ENCODE data around the gene RYK. TPM values are rescaled to one million over a fixed set of nuclear protein-coding genes. Genes with fewer than 3 reads are reported as not detected.

RYK gene
- total and polyA plus RNA-seq, 2 experiments from 2014 or later = 24.9 to 94.8 TPM

DNA sequence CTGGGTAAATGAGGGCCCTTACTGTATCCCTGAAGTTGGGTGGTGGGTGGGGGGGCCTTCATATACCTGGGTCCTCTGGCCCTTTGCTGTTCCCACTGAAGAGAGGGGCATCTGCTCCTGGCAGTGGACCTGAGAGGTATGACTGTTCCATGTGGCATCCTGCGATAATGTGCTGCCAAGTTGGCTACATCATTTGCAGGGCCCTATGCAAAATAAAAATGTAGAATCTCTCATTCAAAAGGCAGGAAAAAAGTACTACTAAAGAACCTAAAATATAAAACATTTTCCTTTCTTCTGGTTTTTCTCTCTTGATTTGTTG is 49.2 kb upstream of the RYK start (continued):
- TF ChIP-seq, protein P1, sequence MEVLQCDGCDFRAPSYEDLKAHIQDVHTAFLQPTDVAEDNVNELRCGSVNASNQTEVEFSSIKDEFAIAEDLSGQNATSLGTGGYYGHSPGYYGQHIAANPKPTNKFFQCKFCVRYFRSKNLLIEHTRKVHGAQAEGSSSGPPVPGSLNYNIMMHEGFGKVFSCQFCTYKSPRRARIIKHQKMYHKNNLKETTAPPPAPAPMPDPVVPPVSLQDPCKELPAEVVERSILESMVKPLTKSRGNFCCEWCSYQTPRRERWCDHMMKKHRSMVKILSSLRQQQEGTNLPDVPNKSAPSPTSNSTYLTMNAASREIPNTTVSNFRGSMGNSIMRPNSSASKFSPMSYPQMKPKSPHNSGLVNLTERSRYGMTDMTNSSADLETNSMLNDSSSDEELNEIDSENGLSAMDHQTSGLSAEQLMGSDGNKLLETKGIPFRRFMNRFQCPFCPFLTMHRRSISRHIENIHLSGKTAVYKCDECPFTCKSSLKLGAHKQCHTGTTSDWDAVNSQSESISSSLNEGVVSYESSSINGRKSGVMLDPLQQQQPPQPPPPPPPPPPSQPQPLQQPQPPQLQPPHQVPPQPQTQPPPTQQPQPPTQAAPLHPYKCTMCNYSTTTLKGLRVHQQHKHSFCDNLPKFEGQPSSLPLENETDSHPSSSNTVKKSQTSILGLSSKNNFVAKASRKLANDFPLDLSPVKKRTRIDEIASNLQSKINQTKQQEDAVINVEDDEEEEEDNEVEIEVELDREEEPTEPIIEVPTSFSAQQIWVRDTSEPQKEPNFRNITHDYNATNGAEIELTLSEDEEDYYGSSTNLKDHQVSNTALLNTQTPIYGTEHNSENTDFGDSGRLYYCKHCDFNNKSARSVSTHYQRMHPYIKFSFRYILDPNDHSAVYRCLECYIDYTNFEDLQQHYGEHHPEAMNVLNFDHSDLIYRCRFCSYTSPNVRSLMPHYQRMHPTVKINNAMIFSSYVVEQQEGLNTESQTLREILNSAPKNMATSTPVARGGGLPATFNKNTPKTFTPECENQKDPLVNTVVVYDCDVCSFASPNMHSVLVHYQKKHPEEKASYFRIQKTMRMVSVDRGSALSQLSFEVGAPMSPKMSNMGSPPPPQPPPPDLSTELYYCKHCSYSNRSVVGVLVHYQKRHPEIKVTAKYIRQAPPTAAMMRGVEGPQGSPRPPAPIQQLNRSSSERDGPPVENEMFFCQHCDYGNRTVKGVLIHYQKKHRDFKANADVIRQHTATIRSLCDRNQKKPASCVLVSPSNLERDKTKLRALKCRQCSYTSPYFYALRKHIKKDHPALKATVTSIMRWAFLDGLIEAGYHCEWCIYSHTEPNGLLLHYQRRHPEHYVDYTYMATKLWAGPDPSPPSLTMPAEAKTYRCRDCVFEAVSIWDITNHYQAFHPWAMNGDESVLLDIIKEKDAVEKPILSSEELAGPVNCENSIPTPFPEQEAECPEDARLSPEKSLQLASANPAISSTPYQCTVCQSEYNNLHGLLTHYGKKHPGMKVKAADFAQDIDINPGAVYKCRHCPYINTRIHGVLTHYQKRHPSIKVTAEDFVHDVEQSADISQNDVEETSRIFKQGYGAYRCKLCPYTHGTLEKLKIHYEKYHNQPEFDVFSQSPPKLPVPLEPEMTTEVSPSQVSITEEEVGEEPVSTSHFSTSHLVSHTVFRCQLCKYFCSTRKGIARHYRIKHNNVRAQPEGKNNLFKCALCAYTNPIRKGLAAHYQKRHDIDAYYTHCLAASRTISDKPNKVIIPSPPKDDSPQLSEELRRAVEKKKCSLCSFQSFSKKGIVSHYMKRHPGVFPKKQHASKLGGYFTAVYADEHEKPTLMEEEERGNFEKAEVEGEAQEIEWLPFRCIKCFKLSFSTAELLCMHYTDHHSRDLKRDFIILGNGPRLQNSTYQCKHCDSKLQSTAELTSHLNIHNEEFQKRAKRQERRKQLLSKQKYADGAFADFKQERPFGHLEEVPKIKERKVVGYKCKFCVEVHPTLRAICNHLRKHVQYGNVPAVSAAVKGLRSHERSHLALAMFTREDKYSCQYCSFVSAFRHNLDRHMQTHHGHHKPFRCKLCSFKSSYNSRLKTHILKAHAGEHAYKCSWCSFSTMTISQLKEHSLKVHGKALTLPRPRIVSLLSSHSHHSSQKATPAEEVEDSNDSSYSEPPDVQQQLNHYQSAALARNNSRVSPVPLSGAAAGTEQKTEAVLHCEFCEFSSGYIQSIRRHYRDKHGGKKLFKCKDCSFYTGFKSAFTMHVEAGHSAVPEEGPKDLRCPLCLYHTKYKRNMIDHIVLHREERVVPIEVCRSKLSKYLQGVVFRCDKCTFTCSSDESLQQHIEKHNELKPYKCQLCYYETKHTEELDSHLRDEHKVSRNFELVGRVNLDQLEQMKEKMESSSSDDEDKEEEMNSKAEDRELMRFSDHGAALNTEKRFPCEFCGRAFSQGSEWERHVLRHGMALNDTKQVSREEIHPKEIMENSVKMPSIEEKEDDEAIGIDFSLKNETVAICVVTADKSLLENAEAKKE (CRISPR knock-in tag; IDR thresholded peaks at IDR 0.05) = no peak
- TF ChIP-seq, protein P2, sequence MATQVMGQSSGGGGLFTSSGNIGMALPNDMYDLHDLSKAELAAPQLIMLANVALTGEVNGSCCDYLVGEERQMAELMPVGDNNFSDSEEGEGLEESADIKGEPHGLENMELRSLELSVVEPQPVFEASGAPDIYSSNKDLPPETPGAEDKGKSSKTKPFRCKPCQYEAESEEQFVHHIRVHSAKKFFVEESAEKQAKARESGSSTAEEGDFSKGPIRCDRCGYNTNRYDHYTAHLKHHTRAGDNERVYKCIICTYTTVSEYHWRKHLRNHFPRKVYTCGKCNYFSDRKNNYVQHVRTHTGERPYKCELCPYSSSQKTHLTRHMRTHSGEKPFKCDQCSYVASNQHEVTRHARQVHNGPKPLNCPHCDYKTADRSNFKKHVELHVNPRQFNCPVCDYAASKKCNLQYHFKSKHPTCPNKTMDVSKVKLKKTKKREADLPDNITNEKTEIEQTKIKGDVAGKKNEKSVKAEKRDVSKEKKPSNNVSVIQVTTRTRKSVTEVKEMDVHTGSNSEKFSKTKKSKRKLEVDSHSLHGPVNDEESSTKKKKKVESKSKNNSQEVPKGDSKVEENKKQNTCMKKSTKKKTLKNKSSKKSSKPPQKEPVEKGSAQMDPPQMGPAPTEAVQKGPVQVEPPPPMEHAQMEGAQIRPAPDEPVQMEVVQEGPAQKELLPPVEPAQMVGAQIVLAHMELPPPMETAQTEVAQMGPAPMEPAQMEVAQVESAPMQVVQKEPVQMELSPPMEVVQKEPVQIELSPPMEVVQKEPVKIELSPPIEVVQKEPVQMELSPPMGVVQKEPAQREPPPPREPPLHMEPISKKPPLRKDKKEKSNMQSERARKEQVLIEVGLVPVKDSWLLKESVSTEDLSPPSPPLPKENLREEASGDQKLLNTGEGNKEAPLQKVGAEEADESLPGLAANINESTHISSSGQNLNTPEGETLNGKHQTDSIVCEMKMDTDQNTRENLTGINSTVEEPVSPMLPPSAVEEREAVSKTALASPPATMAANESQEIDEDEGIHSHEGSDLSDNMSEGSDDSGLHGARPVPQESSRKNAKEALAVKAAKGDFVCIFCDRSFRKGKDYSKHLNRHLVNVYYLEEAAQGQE (IDR thresholded peaks at IDR 0.05; ENCODE audit: unreplicated experiment) = no peak
- TF ChIP-seq ETS1 (IDR thresholded peaks at IDR 0.05) = no peak
